ENCODE data around the gene ISLR. TPM values are rescaled to one million over a fixed set of nuclear protein-coding genes. Genes with fewer than 3 reads are reported as not detected.

ISLR gene
- total RNA-seq, 1 donor from 2014 or later: 35.5 TPM

DNA sequence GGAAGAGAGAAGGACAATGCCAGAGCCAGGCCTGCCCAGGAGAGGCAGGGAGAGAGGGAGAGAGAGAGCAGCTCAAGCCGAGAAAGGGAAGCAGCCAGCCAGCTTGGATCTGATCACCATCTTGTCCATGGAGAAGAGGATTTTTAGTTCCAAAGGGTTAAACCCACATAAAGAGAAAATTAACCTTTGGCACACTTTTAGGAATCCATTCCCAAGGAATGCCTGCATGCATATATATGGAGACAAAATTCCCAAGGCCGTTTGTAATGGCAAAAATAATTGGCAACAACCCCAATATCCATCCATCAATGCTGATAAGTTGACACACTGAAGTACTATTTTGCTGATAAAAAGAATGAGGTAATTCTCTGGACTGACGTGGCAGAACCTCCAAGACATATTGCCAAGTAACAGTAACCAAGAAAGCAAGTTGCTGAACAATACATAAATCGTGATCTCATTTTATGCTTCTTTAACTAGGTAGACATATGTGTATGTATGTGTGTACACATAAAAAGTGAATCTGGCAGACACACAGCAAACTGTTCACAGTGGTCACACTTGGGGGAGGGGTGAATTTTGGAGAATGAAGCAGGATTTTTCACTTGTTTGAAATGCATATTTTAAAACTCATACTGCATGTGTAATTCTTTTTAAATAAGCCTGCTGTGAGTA, 36.6 kb downstream of the ISLR start:
- DNase-seq (ENCODE audit: low spot score): no peak

GRCh38 chr15:74210729-74211128, 37.2 kb downstream of the ISLR start:
- no peak for DNase-seq (ENCODE audit: low spot score)

- no peak for DNase-seq (ENCODE audit: low spot score)
Measured at GRCh38 chr15:74211656-74212055, 38.1 kb downstream of the ISLR start.

GRCh38 chr15:74212494-74212893, 39.0 kb downstream of the ISLR start:
- DNase-seq (ENCODE audit: low spot score): no peak

GRCh38 chr15:74213858-74214284, 40.4 kb downstream of the ISLR start:
- DNase-seq (ENCODE audit: low spot score): no peak

GRCh38 chr15:74214324-74215021, 41.0 kb downstream of the ISLR start:
- DNase-seq (ENCODE audit: low spot score): no peak

- no peak for DNase-seq (ENCODE audit: low spot score)
Measured at GRCh38 chr15:74215958-74216357, 42.4 kb downstream of the ISLR start.

GRCh38 chr15:74216949-74217348, 43.4 kb downstream of the ISLR start:
- DNase-seq (ENCODE audit: low spot score): no peak

GRCh38 chr15:74217907-74218885, 44.7 kb downstream of the ISLR start:
- DNase-seq (ENCODE audit: low spot score): no peak

GRCh38 chr15:74220475-74221248, 47.2 kb downstream of the ISLR start:
- no peak for DNase-seq (ENCODE audit: low spot score)

GRCh38 chr15:74221399-74222239, 48.1 kb downstream of the ISLR start:
- DNase-seq (ENCODE audit: low spot score): no peak

- no peak for DNase-seq (ENCODE audit: low spot score)
Measured at GRCh38 chr15:74222240-74223119, 49.0 kb downstream of the ISLR start.

- DNase-seq (ENCODE audit: low spot score): no peak
Measured at GRCh38 chr15:74225928-74226327, 52.4 kb downstream of the ISLR start.

Other genes starting within 250 kb of the ISLR start
- 14.0 TPM for gene LOXL1, start 247.2 kb upstream of the ISLR start, total RNA-seq
- 18.6 TPM for gene STOML1, start 181.4 kb upstream of the ISLR start, total RNA-seq
- 92.3 TPM for gene PML, start 179.0 kb upstream of the ISLR start, total RNA-seq
- not detected for gene GOLGA6A, start 91.2 kb upstream of the ISLR start, total RNA-seq
- 0.61 TPM for gene ISLR2, start 43.1 kb upstream of the ISLR start, total RNA-seq
- gene STRA6, start 29.1 kb downstream of the ISLR start, total RNA-seq: not detected
- not detected for gene CCDC33, start 62.6 kb downstream of the ISLR start, total RNA-seq
- gene CYP11A1, start 193.9 kb downstream of the ISLR start, total RNA-seq: 1.9 TPM

Measured in mesenteric fat pad (tissue), 1 donor.